ENCODE results near the gene ARHGEF10L.

DNA sequence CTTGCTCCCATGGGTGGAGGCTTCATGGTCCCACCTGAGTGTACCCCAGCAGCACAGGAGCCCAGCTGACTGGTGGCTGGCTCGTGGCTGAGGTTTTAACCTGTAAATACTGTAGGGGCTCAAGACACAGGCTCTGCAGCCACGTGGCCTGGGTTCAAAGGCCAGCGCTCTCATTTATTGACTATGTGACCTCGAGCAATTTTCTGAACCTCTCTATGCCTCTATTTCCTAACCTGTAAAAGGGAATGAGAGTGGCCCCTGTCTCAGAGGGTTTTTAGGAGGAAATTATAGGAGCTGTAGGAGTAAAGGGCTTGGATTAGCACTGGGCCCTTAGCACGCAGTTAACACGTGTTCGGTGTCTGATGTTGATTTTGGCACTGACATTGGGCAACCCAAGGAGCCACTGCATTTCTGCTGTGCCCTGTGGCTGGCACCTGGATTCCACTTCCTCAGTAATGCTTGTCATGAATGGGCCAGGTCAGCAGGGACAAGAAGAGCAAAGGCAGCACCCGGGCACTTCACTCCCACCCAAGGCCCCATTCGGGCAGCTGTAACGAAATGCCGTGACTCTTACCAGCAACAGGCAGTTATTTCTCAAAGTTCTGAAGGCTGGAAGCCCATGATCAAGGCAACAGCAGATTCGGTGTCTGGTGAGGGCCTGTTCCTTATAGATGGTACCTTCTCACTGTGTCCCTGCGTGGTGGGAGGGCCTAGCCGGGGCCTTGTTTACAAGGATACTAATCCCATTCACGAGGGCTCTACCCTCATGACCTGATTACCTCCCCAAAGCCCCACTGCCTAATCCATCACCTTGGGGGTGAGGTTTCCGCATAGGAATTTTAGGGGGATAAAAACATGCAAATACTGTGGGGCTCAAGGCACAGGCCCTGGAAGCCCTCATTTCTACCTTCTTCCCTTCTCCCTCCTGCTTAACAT lies 25.2 kb downstream of the ARHGEF10L start:
- no peak for TF ChIP-seq CTCF (IDR thresholded peaks at IDR 0.05)
- TF ChIP-seq POLR2A (IDR thresholded peaks at IDR 0.05): no peak

All from Peyer's patch (tissue), 4 donors.